NT2/D1 (cell line): ENCODE results near the gene KCNJ4.

ENCODE experiments used
- DNase-seq: peaks from one replicate; pipeline ENCODE4 v3.0.0-alpha.2; 2011; ENCODE audit warnings: low read depth, low spot score
- H3K27me3 ChIP-seq: 2 replicates; pipeline ENCODE4 v1.6.0; 2011; ENCODE audit warnings: mild to moderate bottlenecking; ENCODE audit not compliant: insufficient read length, insufficient read depth
- H3K36me3 ChIP-seq: 2 replicates; pipeline ENCODE4 v1.6.1; 2011; ENCODE audit warnings: mild to moderate bottlenecking, low read length, mixed read lengths; ENCODE audit not compliant: insufficient read depth, insufficient read length
- H3K4me1 ChIP-seq: 2 replicates; pipeline ENCODE4 v1.5.1; 2011; ENCODE audit not compliant: insufficient read depth, insufficient read length
- H3K4me3 ChIP-seq: 2 replicates; pipeline ENCODE4 v1.5.1; 2011; ENCODE audit warnings: low read depth; ENCODE audit not compliant: insufficient read length
- H3K9ac ChIP-seq: 2 replicates; pipeline ENCODE4 v1.6.0; 2011; ENCODE audit warnings: low read depth; ENCODE audit not compliant: insufficient read length
- H3K9me3 ChIP-seq: 2 replicates; pipeline ENCODE4 v1.5.1; 2011; ENCODE audit warnings: mild to moderate bottlenecking, low read length; ENCODE audit not compliant: insufficient read depth
- SUZ12 ChIP-seq: IDR thresholded peaks from 2 replicates; pipeline ENCODE4 v1.6.1; 2011; ENCODE audit not compliant: insufficient read length, insufficient read depth; ENCODE audit errors: extremely low read depth
- YY1 ChIP-seq: IDR thresholded peaks from 2 replicates; pipeline ENCODE4 v1.6.1; 2011; ENCODE audit not compliant: insufficient read length, insufficient read depth
- ZNF274 ChIP-seq: IDR thresholded peaks from 2 replicates; pipeline ENCODE4 v1.6.1; 2011; ENCODE audit warnings: mild to moderate bottlenecking, low read depth, low read length

KCNJ4 gene

DNA sequence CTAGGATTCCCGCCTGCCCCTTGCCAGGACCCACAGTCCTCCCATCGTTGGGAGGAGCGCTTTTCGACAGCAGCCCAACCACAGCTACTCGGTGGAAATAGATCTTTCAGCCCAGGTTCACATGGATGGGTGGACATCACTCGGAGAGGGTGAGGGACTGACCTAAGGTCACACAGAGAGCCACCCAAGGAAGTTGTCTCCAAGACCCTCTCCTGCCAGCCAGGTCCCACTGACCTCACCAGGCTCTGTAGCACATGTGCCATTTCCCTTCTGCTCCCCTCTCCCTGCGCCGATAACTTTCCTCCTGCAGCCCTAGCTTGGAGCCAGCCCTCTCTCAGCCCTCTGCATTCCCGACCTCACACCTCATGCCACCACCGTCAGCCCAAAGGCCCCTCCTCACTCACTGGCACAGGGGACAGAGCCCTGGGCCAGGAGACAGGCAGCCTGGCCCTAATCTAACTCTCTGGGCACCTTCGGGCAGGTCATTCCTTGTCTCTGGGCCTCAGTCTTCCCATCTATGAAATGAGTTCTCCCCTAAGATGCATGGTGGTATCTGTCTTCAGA, 4.7 kb downstream of the KCNJ4 start:
- no peak for DNase-seq
- TF ChIP-seq ZNF274 (no peak), YY1 (no peak), SUZ12 (no peak)
- Histone ChIP-seq H3K36me3 (no peaks in the 10 kb centered on the region), H3K4me3 (no peak overlapping the region), H3K27me3 (peaks cover 36% of the 10 kb centered on the region), H3K9me3 (no peaks in the 10 kb centered on the region), H3K4me1 (peaks cover 17% of the 10 kb centered on the region), H3K9ac (no peak overlapping the region)

DNA sequence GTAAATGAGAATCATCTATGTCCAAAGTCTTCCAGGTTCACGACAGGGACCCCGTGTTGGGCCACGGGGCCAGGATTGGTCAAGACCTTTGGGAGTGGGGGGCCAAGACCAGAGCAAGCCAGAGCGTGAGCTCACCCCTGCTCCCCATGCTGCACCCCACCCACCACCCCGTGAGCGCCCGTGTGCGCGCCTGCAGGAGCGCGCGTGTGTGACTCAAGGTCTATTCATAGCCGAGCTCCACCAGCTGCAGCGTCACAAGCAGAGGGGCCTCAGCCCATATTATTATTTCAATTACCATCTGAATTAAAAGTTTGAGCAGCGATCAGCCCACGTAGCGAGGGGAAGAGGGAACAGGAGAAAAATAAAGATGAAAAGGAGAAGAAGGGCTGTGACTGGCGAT, 5.2 kb downstream of the KCNJ4 start:
- no peak for DNase-seq
- Histone ChIP-seq H3K4me3 (no peak overlapping the region), H3K36me3 (no peaks in the 10 kb centered on the region), H3K4me1 (peaks cover 17% of the 10 kb centered on the region), H3K9me3 (no peaks in the 10 kb centered on the region), H3K9ac (no peak overlapping the region), H3K27me3 (peaks cover 34% of the 10 kb centered on the region)
- TF ChIP-seq ZNF274 (no peak), SUZ12 (no peak), YY1 (no peak)

DNA sequence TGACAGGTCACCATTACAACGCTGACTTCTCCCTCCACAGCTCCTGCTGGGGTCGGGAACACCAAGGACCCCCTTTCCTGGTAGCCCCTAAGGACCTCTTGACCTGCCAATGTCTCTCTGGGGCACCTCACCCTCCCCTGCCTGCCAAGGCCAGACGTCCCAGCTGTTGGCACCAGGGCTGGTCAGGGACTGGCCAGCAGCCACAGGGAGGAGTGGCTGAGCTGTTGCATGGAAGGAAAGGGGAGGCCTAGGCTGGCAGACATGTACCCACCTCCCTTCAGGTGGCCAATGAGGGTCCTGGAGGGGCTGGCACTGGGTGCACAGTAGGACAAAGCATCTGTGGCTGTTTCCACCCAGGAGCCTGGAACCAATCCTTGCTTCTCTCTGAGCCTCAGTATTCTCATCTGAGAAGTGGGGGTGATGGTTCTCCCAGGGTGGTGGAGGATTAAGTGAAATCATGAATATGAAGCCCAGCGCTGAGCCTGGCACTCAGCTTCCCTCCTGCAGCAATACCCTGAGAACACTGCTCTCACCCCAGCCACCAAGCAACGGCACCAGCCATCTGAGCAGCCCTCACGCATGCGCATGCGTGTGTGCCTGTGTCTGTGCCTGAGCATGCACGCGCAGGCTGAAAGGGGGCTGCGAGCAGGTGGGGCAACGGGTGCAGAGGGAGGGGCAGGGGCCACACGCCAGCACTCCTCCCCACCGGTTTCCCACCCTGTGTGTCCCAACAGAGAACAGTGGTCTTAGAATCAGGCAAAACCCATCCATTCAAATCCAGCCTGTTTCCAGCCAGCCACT, 5.9 kb downstream of the KCNJ4 start:
- no peak for DNase-seq
- Histone ChIP-seq H3K4me3 (no peak overlapping the region), H3K9me3 (no peaks in the 10 kb centered on the region), H3K27me3 (peaks cover 28% of the 10 kb centered on the region), H3K4me1 (peaks cover 13% of the 10 kb centered on the region), H3K36me3 (no peaks in the 10 kb centered on the region), H3K9ac (no peak overlapping the region)
- TF ChIP-seq YY1 = no peak
- no peak for TF ChIP-seq SUZ12
- no peak for TF ChIP-seq ZNF274

DNA sequence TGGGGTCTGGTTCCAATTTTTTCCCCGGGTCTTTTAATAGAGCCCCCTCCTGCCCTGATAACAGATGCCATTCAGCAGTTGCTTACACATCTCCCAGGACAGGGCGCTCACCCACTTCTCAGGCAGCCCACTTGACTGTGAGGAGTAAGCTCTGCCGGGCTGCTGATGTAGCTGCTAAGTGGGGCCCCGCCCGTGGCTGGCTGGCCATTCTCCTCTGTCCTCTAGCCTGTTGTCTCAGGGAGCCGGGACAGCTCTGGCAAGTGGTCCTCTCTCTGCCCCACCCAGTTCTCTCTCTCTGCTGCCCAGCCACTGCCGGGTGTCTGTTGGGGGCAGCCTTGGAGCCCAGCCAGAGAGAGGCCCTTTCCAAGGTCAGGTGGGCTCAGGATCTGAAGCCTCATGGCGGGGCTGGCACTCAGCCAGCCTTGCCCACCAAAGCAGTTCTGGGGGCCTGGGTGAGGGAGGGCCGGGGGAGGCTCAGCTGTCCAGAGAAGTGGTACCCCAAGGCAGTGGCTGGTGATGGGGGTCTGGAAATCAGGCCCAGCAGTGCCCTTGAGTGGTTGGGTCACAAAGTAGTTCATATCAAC, 8.9 kb downstream of the KCNJ4 start:
- DNase-seq = no peak
- TF ChIP-seq ZNF274 = no peak
- H3K9ac ChIP-seq = no peak overlapping the region
- no peak overlapping the region for H3K4me3 ChIP-seq
- no peaks in the 10 kb centered on the region for H3K27me3 ChIP-seq
- H3K36me3 ChIP-seq = no peaks in the 10 kb centered on the region
- H3K9me3 ChIP-seq = no peaks in the 10 kb centered on the region
- peaks cover 6% of the 10 kb centered on the region for H3K4me1 ChIP-seq

DNA sequence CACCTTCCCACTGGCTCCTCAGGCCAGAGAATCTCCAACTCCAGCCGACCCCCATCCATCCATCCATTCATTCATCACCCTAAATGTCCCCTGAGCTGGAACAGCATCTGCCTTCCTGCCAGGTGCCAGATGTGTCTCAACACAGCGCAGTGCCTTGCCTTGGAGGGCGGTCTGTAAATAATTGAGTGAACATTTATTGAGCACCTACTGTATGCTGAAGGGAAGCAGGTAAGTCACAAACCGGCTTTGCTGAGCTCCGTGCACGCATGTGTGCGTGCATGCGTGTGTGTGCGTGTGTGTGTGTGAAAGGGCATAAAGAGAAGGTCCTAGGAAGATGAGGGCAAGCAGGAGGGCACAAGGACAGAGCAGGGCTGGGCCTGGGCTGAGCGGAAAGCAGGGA, 10.2 kb downstream of the KCNJ4 start:
- H3K4me1 ChIP-seq = peaks cover 7% of the 10 kb centered on the region
- no peak overlapping the region for H3K4me3 ChIP-seq
- no peaks in the 10 kb centered on the region for H3K27me3 ChIP-seq
- H3K9ac ChIP-seq = no peak overlapping the region
- H3K36me3 ChIP-seq = no peaks in the 10 kb centered on the region
- no peak for DNase-seq
- no peak for TF ChIP-seq YY1
- TF ChIP-seq ZNF274 = no peak
- TF ChIP-seq SUZ12 = no peak
- no peaks in the 10 kb centered on the region for H3K9me3 ChIP-seq

DNA sequence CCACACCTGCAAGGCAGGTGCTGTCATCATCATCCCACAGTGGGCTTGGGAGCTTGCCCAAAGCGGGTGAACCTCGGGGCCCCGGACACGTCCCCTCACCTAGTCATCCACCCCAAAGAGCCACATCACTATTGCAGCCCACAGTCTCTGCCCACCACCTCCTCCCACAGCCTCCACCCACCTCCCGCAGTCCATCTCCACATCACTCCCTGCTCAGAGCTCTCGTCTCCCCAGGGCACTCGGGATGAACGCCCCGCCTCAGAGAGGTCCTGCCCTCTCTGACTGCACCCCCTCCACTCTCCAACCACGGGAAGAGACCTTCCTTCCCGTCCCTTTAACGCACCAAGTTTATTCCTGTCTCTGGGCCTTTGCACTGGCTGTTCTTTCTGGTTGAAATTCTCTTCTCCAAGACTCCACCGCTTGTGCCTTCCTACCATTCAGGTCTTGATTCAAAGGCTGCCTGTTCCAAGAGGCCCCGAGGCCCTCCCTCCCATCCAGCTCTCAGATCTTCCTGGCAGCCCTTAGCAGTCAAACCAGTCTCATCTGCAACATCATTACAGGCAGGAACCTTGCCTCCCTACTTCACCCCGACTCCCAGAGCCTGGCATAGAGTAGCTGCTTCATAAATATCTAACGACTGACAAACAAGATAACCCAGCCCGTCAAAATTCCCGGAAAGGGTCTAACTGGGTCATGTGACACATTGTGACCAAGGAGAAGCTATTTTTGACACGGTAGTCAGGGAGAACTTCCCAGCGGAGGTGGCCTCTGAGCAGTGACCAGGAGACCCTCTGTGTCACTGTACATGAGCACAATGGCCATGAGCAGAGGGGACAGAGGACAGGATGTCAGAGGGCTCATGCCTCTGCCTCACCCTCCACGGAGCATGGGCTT, 11.1 kb downstream of the KCNJ4 start:
- H3K4me1 ChIP-seq = peaks cover 7% of the 10 kb centered on the region
- no peaks in the 10 kb centered on the region for H3K27me3 ChIP-seq
- H3K4me3 ChIP-seq = no peak overlapping the region
- no peak for DNase-seq
- no peaks in the 10 kb centered on the region for H3K36me3 ChIP-seq
- no peak for TF ChIP-seq ZNF274
- no peak for TF ChIP-seq YY1
- TF ChIP-seq SUZ12 = no peak
- H3K9me3 ChIP-seq = no peaks in the 10 kb centered on the region
- no peak overlapping the region for H3K9ac ChIP-seq

DNA sequence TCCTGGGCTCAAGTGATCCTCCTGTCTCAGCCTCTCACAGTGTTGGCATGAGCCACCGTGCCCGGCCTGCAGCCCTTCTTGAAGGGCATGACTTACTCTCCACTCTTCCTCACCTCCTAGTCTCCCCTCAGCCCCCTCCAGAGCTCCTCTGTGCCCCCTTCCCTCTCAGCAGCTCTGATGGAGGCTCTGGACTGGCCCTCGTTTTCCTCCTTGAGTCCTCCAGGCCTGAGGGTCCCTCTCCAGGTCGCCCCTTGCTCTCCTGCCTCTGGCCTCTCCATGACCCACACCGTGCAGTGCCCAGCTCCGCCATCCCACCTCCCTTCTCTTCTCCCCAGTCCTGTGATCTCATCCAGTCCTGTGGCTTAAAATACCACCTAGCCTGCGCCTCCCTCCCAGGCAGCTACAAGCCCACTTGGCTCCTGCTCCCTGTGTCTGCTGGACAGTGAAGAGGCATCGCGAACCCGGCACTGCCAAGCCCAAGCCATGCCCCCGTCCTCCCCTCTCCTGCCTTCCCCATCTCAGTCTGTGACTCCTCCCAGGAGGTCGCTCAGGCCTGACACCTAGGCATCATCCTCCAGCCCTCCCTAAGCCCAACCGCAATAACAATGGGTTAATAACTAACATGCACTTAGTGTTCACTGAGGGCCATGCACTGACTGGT, 11.9 kb downstream of the KCNJ4 start:
- Histone ChIP-seq H3K4me3 (no peak overlapping the region), H3K27me3 (no peaks in the 10 kb centered on the region), H3K9me3 (no peaks in the 10 kb centered on the region), H3K36me3 (no peaks in the 10 kb centered on the region), H3K9ac (no peak overlapping the region), H3K4me1 (peaks cover 4% of the 10 kb centered on the region)
- TF ChIP-seq ZNF274 = no peak
- no peak for TF ChIP-seq YY1
- TF ChIP-seq SUZ12 = no peak
- no peak for DNase-seq
